Measurements from ENCODE around the gene IFT122. TPM values are rescaled to one million over a fixed set of nuclear protein-coding genes. Genes with fewer than 3 reads are reported as not detected.

Gene IFT122
- polyA plus RNA-seq, 1 donor = 41.2 TPM

GRCh38 chr3:129416415-129416814, 23.6 kb upstream of the IFT122 start:
- no peak for DNase-seq

- peak; percentile 53 for DNase-seq
These were observed 22.7 kb upstream of the IFT122 start for GRCh38 chr3:129417326-129417725.

DNA sequence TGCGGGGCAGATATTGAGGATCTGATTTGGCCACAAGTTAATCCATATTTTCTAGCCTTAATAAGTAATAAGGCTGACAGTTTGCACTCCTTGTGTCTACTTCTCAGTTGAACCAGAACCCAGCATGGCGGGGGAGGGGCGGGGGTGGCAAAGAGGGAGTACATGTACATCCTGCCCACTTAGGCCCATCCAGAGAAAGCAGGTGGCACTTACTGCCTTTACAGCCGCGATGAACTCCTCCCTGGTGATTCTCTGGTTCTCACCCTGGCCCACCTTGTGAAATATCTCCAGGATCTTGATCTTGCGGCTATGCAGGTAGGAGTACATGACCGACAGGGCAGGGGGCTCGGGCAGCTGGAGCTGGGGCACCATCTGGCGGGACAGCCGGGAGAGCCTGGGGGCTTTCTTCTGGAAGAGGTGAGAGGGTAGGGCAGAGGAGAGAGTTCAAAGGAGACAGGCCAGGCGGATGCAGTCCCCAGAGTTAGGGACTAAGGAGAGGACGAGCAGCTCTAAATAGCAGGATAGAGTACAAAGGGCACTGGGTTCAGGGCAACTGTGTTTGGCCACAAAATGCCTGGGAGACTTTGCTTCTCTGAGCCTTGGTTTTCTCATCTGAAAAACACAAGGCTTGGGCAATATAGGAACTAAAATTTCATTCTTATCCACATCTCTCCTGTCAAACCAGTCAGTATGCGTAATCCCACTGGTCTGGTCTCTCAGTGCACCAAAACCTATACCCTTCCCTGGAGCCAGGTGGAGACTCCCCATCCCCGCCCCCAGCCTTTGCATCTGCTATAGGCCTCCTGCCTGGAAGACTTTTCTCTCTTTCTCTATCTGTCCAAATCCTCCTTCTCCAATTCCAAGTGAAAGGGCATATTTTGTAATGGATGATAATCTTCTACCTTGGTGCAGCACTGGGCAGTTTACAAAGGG, 21.7 kb upstream of the IFT122 start:
- DNase-seq = no peak

- DNase-seq = no peak
These were observed 20.5 kb upstream of the IFT122 start for GRCh38 chr3:129419476-129419875.

DNA sequence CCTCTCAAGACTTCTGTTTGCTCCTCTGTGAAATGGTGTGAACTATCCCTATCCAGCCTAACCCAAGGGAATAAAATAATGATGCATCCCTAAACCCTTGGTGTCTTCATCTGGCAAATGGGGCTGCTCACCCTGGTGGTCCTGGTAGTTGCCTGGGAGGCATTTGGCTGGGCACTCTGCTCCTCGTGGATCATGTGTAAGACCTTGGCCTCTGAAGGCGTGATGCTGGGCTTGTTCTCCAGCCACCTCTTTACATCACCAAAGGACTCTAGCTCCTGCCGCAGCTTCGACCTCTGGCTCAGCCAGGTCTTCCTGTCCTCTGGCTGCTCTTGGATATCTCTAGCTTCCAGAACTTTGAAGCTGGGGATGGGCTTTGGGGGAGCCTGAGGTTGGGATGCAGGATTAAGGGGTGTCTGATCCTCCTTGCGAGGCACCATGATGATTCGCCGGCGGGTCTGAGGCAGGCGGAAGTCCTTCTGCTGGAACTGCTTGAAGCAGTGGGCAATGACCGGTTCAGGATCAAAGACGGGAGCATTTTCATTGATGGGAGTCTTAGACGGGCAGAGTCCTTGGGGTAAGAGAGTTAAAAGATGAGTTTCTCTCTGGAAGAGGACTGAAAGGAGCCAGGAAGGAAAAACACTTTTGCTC, 18.7 kb upstream of the IFT122 start:
- DNase-seq = no peak

GRCh38 chr3:129421988-129422745, 17.9 kb upstream of the IFT122 start:
- DNase-seq = no peak

DNA sequence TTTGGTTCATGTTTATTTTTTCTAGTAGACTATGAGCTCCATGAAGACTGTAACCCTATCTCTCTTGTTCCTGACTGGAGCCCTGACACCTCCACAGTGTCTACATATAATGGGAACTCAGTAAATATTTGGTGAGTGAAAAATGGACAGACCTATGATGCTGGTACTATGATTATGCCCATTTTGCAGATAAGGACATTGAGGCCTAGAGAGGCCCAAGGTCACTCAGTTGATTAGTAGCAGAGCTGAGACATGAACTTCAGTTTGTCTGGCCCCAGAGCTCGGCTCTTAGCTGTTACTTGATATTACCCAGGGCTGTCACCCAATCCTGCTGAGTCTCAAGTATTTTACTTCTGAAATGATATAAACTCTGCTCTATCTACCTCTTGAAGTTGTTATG, 17.1 kb upstream of the IFT122 start:
- no peak for DNase-seq

DNA sequence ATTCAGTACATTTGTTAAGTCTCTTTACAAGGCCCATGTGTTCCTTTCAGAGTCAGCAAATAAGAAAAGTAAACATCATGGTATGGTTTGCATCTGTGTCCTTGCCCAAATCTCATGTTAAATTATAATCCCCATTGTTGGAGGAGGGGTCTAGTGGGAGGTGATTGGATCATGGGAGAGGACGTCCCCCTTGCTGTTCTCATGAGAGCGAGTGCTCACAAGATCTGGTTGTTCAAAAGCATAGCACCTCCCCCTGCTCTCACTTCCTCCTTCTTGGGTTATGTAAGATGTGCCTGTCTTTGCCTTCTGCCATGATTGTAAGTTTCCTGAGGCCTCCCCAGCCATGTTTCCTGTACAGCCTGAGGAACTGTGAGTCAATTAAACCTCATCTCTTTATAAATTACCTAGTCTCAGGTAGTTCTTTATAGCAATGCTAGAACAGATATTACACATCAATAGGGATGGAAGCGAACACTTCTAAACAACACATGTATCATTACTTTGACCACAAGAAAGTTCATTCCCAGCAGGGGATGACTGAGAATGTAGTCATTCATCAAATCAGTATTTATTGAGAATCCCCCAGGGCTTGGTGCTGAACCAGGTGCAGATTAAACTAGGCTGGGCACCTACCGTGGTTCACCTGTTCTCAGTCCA, 15.7 kb upstream of the IFT122 start:
- no peak for DNase-seq

DNA sequence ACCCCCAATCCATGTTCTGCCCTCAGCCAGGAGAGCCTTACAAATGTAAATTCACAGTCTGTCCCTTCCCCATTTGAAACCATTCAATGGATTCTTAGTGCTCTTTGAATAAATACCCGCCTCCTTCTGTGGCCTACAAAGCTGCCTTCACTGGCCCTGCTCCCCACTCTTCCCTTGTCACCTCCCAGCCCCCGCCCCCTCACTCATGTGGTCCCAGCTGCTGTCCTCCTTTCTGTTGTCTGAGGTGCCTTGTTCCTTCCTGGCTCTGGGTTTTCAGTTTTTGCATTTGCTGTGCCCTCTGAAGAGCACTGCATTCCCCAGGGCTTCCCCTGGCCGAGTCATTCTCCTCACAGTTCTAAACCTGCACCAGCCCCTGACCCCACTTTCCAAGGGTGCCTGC, 14.8 kb upstream of the IFT122 start:
- no peak for DNase-seq

DNA sequence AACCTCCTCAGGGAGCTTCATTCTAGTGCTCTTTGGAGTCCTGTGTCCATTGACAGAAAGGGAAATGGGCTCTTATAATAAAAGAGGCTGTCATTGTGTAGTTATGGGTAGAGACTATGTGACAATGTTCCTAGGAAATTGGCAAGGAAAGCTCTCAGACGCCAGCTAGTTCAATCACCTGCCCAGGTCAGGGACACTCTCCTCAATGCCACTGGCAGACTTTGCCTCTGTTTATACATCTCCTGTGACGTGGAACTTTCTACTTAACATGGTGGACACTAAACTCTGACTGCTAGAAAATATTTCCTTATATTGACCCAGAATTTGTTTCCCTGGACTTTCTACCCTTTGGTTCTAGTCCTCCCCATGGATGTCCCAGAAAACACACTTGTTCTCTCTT, 14.4 kb upstream of the IFT122 start:
- DNase-seq = no peak

DNA sequence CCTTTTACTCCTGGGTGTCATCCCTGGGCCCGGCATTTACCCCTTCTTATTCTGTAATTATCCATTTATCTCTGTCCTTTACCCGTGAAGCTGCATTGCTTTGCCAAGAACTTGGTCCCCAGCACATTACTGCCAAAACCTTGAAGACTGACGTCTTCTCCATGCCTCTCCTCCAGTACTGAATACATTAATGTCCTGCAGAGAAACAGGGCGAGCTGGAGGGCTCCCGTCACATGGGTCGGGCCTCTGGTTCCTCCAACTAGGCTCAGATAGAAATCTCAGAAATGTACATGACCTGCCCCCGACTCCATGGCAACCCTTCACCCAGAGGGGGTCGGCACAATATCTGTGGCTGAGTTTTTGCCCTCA, 12.0 kb upstream of the IFT122 start:
- no peak for DNase-seq

DNA sequence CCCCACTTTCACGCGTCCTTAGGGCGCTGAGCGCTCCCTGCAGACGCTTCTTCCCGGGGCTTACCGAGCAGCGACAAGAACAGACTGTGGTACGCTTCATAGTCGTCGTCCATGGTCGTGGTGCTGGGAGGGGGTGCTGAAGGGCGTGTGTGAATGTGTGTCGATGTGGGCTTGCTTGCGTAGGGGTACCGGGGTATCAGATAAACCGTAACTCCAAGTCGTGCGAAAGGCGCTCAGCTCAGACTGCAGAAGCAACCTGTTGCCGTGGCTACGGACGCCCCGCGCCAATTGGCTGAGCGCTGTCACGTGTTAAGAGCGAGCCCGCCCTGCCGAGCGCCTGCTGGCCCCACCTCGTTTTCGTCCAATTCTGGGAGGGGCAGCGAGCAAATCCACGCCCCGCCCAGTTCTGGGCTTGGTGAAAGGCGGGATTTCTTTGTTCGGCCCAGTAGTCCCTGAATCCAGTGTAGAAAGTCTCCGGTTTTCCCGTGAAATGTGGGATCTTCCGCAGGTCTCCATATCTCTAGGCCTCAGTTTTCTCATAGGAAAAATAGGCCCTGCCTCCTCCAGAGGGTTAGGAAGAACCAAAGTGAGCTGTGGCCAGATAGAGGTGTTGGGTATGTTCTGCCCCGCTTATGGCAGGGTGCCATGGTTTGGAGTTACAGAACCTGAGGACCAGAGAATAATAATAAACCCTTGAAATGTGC, 11.5 kb upstream of the IFT122 start, which contains the start of gene EFCAB12:
Gene EFCAB12, minus strand, starts transcription at position 261 of the 704 bp plus-strand sequence. Its CDS starts 148 bp downstream, at position 113.
- peak; percentile 94 for DNase-seq

DNA sequence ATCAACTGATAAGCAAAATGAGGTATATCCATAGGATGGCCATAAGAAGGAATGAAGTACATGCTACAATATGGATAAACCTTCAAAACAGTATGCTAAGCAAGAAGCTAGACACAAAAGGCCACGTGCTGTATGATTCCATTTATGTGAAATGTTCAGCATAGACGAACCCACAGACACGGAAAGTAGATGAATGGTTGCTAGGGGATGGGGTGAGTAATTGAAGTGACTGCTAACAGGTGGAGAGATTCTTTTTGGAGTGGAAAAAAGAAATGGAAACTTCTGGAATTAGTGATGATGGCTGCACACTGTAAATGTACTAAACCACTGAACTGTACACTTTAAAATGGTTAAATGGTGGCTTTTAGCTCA, 11.0 kb upstream of the IFT122 start:
- no peak for DNase-seq

GRCh38 chr3:129429602-129430001, 10.4 kb upstream of the IFT122 start:
- DNase-seq = no peak

DNA sequence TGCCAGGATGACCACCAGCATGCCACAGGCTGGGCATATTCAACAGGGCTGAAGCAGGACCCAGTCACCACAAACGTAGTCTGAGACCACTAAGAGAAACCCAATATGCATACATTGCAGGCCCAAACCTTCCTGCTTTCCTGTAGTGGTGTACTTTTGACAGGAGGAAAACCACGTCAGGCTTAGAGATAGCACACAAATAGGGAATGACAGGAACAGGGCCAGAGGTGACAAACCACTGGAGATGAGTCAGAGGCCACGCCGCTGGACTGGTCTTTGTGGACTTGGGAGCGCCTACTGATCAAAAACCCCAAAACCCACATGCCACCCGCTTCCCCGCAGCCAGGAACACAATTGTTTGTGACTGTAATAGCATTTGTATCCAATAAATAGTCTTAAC, 8.0 kb upstream of the IFT122 start:
- no peak for DNase-seq

DNA sequence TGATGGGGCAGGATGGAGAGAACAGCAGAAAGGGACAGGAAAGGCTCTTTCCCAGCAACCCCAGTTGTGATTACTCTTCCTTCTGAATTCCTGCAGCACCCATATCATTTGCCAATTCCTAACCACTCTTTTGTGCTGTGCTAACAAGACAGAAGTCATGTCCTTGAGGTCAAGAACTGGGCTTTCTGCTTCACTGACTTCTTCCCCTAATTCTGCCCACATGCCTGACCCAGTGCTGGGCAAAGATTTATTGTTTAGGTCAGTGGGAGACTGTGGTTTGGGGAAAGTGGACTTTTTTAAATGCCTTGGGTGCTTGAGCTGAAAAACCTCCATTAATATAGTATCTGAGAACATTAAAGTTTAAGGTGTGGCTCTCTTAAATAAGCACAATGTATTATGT, 7.4 kb upstream of the IFT122 start:
- DNase-seq = no peak

DNA sequence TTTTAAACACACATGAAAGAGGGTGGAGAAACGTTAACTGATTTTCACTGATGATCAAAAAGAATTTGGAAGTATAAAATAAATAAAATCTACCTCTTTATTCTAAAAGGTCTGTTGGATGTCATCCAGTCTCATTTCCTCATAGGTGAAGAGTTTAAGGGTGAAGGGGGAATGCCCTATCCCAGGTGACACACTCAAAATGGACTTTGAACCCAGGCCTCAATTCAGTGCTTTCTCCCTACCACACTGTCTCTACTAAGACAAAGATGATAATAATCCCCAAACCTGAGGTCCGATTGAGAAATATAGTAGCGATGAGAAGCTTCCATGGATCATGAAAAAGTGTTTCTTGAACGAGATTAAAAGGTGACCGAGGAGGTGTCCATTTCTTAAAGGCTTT, 6.5 kb upstream of the IFT122 start:
- DNase-seq = no peak

DNA sequence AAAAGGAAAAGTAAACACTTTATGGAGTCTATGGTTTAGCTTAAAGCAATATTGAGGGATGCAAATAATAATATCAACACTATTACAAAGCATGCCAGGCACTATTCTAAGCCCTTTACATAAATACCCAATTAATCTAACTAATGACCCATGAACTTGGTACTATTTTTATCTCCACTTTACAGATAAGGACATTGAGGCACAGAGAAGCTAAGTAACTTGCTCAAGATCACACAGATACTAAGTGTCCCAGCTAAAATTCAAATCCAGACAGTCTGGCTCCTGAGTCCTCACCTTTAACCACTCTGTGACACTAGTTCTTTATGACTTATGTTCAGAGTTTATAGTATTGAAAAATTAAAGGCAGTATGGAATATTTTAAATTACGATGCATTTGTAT, 5.9 kb upstream of the IFT122 start:
- DNase-seq = no peak

DNA sequence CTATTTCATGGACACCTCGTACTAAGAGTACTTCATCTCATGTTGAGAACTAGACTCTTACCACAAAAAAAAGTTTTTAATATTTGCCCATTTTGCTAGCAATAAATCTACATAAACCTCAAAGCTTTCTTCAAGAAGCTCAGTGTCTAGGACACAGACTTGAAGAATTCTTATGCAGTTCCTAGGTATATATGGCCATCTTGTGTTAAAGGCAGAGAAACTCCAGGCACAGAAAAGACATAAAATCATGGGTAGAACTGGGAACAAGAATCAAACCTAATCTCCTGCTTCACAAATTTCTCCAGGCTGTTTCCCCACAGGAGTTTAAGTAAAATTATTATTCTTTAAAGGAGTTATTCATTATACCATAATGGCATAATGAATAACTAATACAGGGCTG, 4.7 kb upstream of the IFT122 start:
- no peak for DNase-seq

DNA sequence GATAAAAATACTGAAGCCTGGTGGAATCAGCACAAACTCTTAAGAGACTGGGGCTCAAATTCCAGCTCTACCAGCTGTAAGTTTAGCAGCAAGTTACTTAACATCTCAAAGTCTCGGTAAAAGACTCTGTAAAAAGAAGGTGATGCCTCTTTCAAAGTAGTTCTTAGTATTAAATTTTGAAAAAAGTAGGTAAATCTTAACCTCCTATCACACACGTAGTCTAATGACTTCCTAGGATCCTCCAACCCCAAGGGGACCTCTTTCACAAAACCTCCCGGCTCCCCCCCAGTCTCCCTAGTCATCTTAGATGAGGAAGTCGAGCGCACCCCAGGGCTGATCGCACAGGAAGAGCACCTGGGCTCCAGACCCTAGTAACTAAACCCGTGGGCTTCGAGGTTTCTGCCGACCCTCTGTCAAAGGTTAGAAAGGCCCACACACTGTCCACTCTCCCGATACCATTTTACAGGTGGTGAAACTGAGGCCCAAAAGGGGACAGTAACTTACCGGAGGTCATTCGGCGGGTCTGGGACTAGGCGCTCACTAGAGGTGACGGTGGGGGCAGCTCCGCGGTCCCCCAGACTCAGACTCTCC, 703 bp upstream of the IFT122 start:
- DNase-seq = no peak

GRCh38 chr3:129440618-129441190, 680 bp downstream of the IFT122 start:
- no peak for DNase-seq
